Neural progenitor cell (in vitro differentiated cells): ENCODE results near the gene LRFN5.

ENCODE experiments used
- CTCF ChIP-seq: fragments of 200-600 bp; sonication (generic); IDR thresholded peaks from 2 replicates; pipeline ENCODE4 v1.5.1; 2017; ENCODE audit warnings: antibody characterized with exemption, mild to moderate bottlenecking
- EZH2 ChIP-seq: fragments of 200-600 bp; sonication (generic); IDR thresholded peaks from 2 replicates; pipeline ENCODE4 v1.6.1; 2017; ENCODE audit warnings: antibody characterized with exemption, mild to moderate bottlenecking, moderate library complexity

GRCh38 chr14:41641690-41642089 lies 35.0 kb downstream of the LRFN5 start:
- no peak for TF ChIP-seq CTCF
- no peak for TF ChIP-seq EZH2
